Measurements from ENCODE around the gene AP5S1.

DNA sequence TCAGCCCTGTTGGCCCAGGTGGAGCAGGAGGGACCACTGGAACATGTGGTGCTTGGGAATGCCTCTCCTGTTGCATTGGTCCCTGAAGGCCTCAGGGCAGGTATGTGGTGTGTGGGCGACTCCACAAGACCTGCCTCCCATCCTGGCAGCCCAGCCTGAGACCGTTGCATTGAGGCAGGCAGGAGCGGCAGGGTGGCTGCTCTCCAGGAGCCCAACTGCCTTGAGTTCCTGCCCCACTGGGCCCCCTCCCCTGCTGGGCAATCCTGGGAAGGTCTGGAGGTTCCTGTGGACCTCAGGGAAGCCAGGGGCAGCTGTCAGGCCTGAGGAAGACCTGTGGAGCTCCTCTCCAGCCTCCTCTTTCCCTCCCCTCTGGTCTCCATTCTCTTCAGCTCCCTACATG, 46.1 kb downstream of the AP5S1 start:
- TF ChIP-seq, protein P1, sequence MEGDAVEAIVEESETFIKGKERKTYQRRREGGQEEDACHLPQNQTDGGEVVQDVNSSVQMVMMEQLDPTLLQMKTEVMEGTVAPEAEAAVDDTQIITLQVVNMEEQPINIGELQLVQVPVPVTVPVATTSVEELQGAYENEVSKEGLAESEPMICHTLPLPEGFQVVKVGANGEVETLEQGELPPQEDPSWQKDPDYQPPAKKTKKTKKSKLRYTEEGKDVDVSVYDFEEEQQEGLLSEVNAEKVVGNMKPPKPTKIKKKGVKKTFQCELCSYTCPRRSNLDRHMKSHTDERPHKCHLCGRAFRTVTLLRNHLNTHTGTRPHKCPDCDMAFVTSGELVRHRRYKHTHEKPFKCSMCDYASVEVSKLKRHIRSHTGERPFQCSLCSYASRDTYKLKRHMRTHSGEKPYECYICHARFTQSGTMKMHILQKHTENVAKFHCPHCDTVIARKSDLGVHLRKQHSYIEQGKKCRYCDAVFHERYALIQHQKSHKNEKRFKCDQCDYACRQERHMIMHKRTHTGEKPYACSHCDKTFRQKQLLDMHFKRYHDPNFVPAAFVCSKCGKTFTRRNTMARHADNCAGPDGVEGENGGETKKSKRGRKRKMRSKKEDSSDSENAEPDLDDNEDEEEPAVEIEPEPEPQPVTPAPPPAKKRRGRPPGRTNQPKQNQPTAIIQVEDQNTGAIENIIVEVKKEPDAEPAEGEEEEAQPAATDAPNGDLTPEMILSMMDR (conservative IDR thresholded peaks at IDR 0.05), result no peak
- TF ChIP-seq ZFX (IDR thresholded peaks at IDR 0.05), result no peak
